Fibroblast of skin of left biceps (primary cell): ENCODE data around the gene WDR76.
"Not testable (repeated sequence)": the region's sequence is repeated elsewhere in the genome, so short reads cannot be mapped to it uniquely, and the experiment has no call there.

ENCODE experiments used
- DNase-seq, 2 experiments: peaks; one replicate each; pipeline ENCODE4 v3.0.0-alpha.2; 2013; ENCODE audit warnings: low read depth in 2 of 2

Gene WDR76

DNA sequence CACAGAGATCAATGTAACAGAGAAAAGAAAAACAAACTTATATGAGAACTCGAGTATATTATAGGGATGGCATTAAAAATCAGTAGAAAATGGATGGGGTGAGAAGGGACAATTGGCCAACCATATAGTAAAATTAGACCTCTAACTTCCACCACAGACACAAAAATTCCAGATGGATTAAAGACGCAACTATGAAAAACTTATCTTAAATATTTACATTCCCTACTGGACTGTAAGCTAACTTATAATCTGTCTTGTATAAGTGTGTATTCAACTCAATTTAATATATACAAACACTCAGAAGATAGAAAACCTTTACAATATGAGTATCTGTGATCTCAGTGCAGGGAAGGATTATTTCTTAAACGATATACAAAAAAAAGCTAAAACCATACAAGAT, 5.3 kb upstream of the WDR76 start:
- no peak for DNase-seq

DNA sequence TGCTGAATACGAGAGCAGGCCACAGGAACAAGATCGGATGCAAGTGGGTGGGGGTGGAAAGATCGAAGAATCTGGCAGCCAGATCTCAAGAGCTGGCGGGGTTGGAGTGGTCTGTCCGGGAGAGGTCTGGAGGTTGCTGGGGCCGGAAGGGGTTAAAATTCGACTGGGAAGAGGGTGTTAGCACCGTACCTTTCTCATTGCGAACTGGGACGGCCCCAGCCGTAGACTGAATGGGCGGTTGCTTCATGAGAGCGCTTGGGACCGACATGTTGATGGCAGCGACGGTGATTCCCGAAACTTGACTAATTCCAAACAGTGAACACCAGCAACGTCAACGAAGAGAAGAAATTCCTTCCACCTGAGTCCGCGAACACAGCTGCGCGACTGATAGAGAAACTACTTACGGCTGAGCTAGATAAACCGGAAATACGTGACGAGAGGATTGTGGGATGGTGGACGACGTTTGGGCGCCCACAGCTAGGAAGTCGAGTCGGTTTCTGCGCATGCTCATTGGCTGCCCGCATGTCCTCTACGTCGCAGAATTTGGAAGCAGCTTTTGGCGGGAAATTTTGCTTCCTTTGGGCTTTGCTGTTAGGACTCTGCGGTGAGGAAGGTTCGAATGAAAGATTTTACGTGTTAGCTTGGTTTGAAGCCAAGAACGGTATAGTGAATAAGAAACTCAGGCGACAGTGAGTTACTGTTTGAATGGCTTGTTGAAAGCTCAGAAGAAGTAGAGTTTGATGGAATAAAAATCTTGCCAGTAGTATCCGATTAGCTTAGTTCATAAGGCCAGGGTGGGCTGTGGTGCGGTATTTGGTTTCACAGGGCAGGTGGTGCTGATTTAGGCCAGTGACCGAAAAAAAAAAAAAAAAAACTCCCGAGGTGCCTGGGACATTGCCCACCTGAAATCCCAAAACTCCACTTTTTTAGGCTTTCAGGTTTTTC, 2.2 kb upstream of the WDR76 start, which contains the start of gene MFAP1:
Gene MFAP1 (minus strand): TSS at position 389 of the 945 bp plus-strand sequence. CDS start 121 bp downstream, at position 268.
- peak; percentile 92 for DNase-seq

GRCh38 chr15:43825305-43825704, 1.5 kb upstream of the WDR76 start:
- not testable (repeated sequence) for DNase-seq

DNA sequence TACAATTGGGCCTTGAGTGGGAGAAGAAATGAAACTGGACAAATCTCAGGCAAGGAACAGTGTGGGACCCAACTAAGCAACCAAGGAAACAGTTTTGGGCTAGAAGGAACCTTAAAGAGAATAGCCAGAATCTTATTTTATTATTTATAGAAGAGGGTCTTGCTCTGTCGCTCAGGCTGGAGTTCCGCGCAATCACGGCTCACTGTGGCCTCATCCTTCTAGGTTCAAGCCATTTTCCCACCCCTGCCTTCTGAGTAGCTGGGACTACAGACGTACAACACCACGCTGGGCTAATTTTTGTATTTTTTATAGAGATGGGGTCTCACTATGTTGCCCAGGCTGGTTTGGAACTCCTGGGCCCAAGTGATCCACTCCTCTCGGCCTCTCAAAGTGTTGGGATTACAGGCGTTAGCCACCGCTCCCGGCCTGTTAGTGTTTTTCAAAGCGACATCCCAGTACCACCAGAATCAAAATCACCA, 734 bp upstream of the WDR76 start:
- DNase-seq: no peak

GRCh38 chr15:43828061-43828657, 1.4 kb downstream of the WDR76 start:
- no peak for DNase-seq

DNA sequence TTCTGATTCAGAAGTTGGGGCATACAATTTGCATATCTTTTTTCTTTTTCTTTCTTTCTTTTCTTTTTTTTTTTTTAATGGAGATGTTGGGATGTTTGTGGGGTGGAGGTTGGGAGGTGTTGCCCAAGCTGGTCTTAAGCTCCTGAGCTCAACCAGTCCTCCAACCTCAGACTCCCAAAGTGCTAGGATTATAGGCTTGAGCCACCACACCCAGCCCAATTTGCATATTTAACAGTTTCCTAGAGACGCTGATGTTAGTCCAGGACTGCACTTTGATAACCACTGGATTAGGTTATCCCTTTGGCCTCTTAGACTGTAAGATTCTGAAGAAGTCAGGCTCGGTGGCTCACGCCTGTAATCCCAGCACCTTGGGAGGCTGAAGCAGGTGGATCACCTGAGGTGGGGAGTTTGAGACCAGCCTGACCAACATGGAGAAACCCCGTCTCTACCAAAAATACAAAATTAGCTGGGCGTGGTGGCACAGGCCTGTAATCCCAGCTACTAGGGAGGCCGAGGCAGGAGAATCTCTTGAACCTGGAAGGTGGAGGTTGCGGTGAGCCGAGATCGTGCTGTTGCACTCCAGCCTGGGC, 3.2 kb downstream of the WDR76 start:
- DNase-seq: not testable (repeated sequence)

DNA sequence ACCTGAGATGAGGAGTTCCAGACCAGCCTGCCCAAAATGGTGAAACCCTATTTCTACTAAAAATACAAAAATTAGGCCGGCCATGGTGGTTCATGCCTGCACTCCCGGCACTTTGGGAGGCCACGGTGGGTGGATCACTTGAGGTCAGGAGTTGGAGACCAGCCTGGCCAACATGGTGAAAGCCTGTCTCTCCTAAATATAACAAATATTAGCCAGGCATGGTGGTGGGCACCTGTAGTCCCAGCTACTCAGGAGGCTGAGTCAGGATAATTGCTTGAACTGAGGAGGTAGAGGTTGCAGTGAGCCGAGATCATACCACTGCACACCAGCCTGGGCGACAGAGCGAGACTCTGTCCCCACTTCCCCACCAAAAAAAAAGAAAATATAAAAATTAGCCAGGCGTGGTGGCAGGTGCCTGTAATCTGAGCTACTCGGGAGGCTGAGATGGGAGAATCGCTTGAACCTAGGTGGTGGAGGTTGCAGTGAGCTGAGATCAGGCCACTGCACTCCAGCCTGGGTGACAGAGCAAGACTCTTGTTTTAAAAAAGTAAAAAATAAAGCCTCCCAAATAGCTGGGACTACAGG, 4.0 kb downstream of the WDR76 start:
- DNase-seq: not testable (repeated sequence)

GRCh38 chr15:43831519-43832052, 4.8 kb downstream of the WDR76 start:
- DNase-seq: not testable (repeated sequence)

- DNase-seq: not testable (repeated sequence)
These were observed 5.7 kb downstream of the WDR76 start for GRCh38 chr15:43832485-43832884.

DNA sequence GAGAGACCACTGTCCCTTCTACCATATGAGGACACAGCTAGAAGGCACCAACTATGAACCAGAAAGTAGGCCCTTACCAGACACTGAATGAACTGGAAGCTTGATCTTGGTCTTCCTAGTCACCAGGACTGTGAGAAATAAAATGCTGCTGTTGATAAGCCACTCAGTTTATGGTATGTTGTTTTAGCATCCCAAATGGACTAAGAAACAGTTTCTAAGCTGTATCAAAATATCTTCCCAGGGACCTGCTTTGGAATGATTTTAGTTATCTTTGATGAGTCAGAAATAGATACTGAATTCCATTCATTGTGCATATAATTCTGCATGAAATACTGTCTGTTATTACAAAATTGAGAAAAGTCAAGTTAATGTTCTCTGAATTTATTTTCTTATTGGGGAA, 18.6 kb downstream of the WDR76 start:
- DNase-seq: no peak

DNA sequence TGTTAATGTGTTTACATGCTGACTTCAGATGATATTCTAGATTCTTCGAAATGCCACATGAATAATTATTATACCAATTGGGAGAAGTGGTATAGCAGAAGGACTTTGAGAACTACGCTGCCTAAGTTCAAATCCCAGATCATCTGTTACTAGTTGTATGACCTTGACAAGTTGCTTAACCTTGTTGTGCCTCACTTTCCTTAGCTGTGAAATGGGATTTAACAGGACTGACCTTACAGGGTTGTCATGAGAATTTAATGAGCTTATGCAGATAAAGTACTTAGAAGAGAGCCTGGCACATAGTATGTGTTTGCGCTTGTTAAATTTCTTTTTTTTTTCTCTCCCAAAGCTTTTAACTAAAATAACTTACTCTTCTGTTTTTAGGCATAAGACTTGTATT, 24.4 kb downstream of the WDR76 start:
- DNase-seq: no peak

- no peak for DNase-seq
These were observed 25.8 kb downstream of the WDR76 start for GRCh38 chr15:43852607-43853006.

- no peak for DNase-seq
These were observed 28.0 kb downstream of the WDR76 start for GRCh38 chr15:43854801-43855200.

DNA sequence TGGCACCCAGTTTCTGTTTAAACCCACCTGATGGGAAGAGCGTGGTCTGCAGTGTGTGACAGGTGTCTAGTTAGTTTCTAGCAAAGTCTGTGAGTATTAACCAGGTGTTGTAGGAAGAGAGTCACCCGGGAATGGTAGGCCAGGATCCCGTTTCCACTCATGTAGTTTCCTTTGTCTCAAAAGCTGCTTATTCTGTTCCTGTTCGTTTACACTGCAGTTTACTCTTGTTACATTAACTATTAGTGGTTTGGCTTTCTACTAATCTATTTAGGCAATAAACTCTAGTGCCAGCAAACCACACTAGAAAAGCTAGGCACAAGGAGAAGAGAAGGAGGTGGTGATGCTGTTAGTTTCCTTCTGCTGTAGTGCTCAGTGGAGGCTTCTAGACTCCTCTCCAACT, 32.7 kb downstream of the WDR76 start:
- DNase-seq: no peak

- not testable (repeated sequence) for DNase-seq
These were observed 39.8 kb downstream of the WDR76 start for GRCh38 chr15:43866636-43867035.

- no peak for DNase-seq
These were observed 40.3 kb downstream of the WDR76 start for GRCh38 chr15:43867096-43867495.

- DNase-seq: no peak
These were observed 41.6 kb downstream of the WDR76 start for GRCh38 chr15:43868406-43868805.

DNA sequence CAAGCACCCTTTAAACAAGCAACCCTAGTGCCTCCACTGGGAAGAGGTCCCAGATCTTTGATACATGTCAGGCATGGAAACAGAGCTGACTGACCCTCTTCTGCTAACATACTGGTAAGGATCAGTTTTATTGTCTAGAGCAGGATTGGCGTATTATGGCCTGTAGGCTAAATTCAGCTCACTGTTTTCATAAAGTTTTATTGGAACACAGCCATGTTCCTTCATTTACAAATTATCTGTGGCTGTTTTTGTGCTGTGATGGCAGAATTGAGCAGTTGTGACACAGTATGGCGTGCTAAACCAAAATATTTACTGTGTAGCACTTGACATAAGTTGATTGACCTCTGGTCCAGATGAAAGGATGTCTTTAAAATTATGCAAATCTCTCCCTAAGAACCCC, 45.0 kb downstream of the WDR76 start:
- no peak for DNase-seq

DNA sequence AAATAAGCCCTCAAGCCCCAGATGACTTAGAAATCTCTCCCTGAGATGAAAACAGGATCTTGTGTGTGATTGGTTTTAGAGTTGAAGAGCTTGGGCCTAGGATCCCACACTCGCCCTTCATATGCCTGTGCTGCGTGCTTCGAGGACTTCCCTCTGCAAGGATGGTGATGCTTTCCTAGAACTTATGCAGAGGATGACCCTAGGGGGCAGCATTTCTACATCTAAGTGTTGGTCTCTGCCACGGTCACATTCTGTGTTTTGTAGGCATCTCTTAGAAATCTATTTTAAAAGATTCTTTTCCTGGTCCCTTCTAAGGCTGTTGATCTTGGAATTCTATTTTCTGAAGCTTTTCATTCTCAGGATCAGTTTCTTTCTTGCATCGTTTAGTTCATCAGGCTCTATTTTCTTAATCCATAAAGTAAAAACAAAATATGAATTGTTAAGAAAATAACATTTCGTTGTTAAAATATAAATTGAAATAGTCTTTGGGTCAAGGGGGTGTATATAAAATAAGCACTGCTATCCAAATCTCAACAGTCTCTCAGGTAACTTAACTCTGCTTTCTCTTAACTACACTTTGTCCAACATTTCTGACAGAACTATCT, 45.7 kb downstream of the WDR76 start:
- DNase-seq: peak; percentile 39 to 40

DNA sequence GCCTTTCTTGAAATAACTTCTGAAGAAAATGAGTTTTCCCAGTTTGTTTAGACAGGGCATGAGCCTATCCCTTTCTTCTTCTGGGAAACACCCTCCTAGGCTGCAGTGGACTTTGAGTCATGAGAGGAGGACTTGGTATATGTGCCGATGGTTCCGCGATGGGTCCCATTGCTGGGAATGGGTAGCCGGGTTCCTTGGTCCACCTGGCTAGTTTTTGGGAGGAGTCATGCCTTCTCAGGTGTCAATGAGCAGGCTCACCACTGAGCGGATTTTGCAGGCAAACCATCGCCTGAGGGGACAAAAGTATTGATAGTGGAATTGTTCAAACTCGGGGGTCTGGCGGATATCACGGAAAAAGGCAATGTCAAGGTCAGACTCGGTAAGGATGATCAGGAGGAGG, 46.8 kb downstream of the WDR76 start:
- no peak for DNase-seq

- no peak for DNase-seq
These were observed 50.1 kb downstream of the WDR76 start for GRCh38 chr15:43876872-43877271.
